DND-41 (cell line): ENCODE data around the gene ZBP1.

Experiments
- EZH2 ChIP-seq: IDR thresholded peaks from 3 replicates; pipeline ENCODE4 v1.6.1; 2012; ENCODE audit warnings: borderline replicate concordance, low read depth, mild to moderate bottlenecking, moderate library complexity, low read length, inconsistent platforms; ENCODE audit not compliant: severe bottlenecking
- TF ChIP-seq, protein P1 (sequence below): IDR thresholded peaks from 2 replicates; pipeline ENCODE4 v1.5.1; 2012; ENCODE audit warnings: borderline replicate concordance, low read length, moderate library complexity, mild to moderate bottlenecking; ENCODE audit not compliant: poor library complexity, severe bottlenecking; ENCODE audit errors: extremely low read depth

DNA sequence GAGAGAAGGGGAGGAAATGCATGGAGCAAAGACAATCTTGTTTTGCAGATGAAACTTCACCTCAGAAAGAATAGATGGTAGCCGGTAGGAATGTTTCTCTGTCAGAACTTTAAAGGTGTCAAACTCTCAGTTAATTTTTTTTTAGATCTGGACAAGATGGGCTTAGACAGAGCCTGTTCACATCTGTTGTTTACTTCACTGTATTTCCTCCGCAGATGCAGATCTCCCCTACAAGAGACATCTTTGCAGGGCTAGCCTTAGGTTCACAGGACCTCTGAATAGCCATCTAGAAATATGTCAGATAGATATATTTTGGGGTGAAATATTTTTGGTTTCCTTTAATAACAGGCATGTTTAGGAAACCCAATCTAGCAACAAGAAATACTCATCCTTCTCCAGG is 12.1 kb upstream of the ZBP1 start:
- TF ChIP-seq, protein P1, sequence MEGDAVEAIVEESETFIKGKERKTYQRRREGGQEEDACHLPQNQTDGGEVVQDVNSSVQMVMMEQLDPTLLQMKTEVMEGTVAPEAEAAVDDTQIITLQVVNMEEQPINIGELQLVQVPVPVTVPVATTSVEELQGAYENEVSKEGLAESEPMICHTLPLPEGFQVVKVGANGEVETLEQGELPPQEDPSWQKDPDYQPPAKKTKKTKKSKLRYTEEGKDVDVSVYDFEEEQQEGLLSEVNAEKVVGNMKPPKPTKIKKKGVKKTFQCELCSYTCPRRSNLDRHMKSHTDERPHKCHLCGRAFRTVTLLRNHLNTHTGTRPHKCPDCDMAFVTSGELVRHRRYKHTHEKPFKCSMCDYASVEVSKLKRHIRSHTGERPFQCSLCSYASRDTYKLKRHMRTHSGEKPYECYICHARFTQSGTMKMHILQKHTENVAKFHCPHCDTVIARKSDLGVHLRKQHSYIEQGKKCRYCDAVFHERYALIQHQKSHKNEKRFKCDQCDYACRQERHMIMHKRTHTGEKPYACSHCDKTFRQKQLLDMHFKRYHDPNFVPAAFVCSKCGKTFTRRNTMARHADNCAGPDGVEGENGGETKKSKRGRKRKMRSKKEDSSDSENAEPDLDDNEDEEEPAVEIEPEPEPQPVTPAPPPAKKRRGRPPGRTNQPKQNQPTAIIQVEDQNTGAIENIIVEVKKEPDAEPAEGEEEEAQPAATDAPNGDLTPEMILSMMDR: no peak
- no peak for TF ChIP-seq EZH2
